ENCODE measurements around the gene OR10V1. TPM values are rescaled to one million over a fixed set of nuclear protein-coding genes. Genes with fewer than 3 reads are reported as not detected.

The OR10V1 gene
- total and polyA plus RNA-seq, 9 of the 15 experiments (the other 6 are each of a cell fraction or from before 2014, with no cell fraction given) = not detected

GRCh38 chr11:59668188-59668949, 45.3 kb downstream of the OR10V1 start (continued):
- TF ChIP-seq SFPQ (IDR thresholded peaks at IDR 0.05; ENCODE audit: low read depth, low read length) = no peak
- TF ChIP-seq HOXB6 (CRISPR knock-in tag; IDR thresholded peaks at IDR 0.05; ENCODE audit: borderline replicate concordance) = no peak
- no peak for TF ChIP-seq DLX4 (CRISPR knock-in tag; IDR thresholded peaks at IDR 0.05)
- TF ChIP-seq RBBP5 (IDR thresholded peaks at IDR 0.05; ENCODE audit: borderline replicate concordance, insufficient read depth, low read length, poor library complexity, severe bottlenecking) = no peak
- no peak for TF ChIP-seq DMBX1 (CRISPR knock-in tag; IDR thresholded peaks at IDR 0.05; ENCODE audit: borderline replicate concordance)
- TF ChIP-seq RBFOX2 (IDR thresholded peaks at IDR 0.05; ENCODE audit: low read depth, low read length) = peak; percentile 41; the same call in 1 of the 2 replicates
- TF ChIP-seq NKRF (IDR thresholded peaks at IDR 0.05; ENCODE audit: borderline replicate concordance) = peak; percentile 71; the same call in 1 of the 2 replicates
- TF ChIP-seq KDM5B (IDR thresholded peaks at IDR 0.05; ENCODE audit: insufficient replicate concordance, low read depth, low read length) = no peak
- no peak for TF ChIP-seq TBL1XR1 (IDR thresholded peaks at IDR 0.05; ENCODE audit: low read length in 2 of 2)
- TF ChIP-seq CEBPB (tag; IDR thresholded peaks at IDR 0.05) = 0 out of 2 replicates have a peak, but pooled peaks have one; percentile 27
- no peak for TF ChIP-seq AFF1 (IDR thresholded peaks at IDR 0.05; ENCODE audit: low read depth in 1 of 2, partially characterized antibody in 2 of 2)
- TF ChIP-seq MTA2 (IDR thresholded peaks at IDR 0.05; ENCODE audit: low read depth) = no peak
- TF ChIP-seq ZNF740 (CRISPR knock-in tag; IDR thresholded peaks at IDR 0.05) = no peak
- TF ChIP-seq ZNF740 (tag; IDR thresholded peaks at IDR 0.05) = no peak
- TF ChIP-seq TRIM28 (IDR thresholded peaks at IDR 0.05) = no peak
- TF ChIP-seq GTF2E2 (tag; IDR thresholded peaks at IDR 0.05) = no peak
- TF ChIP-seq PTRF (tag; IDR thresholded peaks at IDR 0.05) = no peak
